GM21381 (cell line): ENCODE results near the gene KRT9.
"Not testable (repeated sequence)": the region's sequence is repeated elsewhere in the genome, so short reads cannot be mapped to it uniquely, and the experiment has no call there.

ENCODE experiments used
- ATAC-seq: cut with Tn5 transposase; IDR thresholded peaks from one replicate; pipeline ENCODE4 v1.9.1; 2021; ENCODE audit warnings: mild to moderate bottlenecking, moderate library complexity; ENCODE audit not compliant: unreplicated experiment

The KRT9 gene

DNA sequence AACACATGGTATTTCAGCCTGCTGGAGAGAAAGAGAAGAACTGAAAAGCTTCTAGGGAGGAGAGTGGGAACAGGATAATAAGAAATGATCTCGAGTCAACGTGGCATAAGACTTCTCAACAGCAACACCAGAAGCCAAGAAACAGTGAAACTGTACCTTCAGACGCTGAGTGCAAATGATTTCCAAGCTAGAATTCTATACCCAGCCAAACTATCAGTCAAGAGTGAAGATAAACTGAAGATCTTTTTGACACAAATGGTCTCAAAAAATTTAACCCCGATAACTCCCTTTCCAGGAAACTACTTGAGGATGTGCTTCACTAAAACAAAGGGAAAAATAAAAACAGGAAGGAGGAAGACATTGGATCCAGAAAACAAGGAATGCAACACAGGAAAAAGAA, 35.1 kb upstream of the KRT9 start:
- ATAC-seq: not testable (repeated sequence)

DNA sequence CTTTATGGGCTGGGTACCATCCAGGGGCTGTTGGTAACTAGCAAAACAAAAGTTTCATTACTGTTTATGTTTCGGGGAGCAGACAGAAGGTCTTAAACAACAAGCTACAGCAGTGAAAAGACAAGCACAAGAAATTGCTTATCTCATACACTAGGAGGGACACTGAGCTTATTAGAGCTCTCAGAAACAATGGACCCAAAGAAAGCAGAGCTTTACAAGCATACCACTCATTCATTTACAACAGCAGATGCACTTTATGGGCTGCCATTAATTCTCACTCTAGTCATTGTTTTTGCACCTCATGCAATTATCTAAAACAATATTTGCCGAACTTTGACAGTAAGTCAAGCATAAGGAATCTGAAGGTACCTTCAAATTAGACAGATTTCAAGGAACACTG, 30.7 kb upstream of the KRT9 start:
- ATAC-seq: no peak

DNA sequence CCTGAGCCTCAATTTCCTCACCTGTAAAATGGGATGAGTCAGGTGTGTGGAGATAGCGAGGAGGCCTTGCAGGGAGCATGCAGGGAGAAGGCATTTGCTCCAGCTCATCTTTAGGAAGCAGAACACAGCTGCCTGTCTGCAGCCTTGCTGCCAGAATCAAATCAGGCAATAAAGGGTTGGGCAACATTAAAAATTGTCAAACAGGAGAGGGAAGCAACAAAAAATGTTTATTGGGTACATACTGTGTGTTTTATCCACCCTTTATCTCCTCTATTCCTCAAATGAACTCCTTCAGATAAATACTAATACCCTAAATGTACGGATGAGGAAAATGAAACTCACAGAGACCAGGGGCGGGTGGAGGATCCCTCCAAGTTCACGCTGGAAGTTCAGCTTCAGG, 28.5 kb upstream of the KRT9 start:
- ATAC-seq: no peak

DNA sequence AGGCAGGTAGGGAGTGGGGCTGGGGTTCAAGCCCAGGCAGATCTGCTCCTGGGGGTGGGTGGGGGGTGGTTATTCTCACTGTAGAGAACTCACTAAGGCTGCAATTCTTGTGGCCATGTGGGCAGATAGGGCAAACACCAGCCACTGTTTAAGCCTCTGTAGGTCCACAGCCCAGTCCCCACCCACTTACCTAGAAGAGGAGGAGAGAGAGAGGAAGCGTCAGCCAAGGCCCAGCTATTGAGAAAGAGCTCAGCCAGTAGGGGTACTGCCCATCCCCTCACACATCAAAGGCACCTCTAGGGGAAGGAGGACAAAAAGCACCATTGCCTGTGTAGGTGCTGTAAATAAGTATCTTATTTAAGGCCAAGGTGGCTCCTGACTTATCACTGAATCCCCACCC, 27.8 kb upstream of the KRT9 start:
- ATAC-seq: no peak

DNA sequence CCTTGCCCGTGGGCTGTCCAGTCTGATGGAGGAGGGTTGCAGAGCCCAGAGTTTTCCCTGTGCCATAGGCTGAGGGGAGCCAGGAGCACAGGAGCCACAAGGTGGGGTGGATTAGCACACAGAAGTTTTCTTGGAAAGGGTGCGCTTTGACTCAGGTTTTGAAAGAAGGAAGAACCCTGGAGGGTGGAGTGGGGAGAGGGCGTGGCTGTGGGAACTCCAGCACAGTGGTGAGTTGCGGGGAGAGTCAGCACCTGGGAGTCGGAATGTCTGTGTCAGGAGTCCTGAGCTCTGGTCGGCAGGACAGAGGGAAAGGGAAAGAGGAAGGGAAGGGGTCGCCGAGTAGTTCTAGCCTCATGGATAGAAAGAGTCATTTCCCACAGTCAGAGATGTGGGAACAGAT, 23.7 kb upstream of the KRT9 start:
- ATAC-seq: no peak

DNA sequence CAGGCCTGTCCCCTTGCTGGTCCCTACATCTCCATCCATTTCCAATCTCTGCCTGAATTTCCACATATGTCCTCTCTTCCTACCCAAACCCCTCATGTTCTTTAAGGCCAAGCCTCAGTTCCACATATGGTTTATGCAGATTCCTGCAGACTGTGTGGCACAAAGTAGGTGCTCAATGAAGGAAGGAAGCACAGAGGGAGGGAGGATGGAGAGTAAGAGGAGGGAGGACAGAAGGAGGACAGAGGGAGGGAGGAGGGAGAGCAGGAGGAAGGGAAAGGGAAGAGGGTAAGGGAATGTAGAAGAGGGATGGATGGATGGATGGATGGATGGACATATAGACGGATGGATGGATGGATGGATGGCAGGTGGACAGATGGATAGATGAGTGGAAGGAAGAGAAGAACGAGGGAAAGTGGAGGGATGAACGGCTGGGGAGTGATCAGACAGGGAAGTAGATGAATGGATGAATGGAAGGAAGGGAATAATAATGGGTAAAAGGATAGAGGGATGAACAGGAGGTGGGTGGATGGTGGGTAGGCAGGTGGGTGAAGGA, 22.6 kb upstream of the KRT9 start:
- no peak for ATAC-seq

DNA sequence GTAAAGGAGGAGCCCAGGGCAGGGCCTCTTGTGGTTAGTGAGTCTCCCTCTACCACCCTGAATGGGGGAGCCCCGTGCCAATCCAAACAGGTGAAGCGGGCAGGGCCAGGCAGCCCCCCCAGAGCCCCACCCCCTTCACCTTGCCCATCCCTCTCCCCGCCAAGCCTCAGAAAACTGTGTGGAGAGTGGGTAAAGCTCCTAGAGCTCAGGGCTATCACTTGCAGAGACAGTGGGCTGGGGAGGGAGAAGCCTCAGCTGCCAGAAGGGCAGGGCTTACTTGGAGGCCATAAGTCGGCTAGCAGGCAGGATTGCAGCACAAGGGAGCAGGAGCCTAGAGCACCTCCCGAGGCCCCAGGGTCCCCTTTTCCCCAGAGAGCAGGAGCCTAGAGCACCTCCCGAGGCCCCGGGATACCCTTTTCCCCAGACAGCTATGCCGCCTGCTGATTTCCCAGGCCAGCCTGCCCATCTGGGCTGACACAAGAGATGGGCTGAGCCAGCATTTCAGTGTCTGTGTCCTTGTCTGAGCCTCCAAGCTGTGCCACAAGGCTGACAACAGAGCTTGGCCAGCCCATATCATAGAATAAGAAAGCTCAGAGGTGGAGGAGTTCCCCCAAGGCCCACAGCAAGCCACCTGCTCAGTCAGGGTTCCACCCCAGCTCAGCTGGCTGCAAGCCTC, 21.6 kb upstream of the KRT9 start:
- no peak for ATAC-seq

DNA sequence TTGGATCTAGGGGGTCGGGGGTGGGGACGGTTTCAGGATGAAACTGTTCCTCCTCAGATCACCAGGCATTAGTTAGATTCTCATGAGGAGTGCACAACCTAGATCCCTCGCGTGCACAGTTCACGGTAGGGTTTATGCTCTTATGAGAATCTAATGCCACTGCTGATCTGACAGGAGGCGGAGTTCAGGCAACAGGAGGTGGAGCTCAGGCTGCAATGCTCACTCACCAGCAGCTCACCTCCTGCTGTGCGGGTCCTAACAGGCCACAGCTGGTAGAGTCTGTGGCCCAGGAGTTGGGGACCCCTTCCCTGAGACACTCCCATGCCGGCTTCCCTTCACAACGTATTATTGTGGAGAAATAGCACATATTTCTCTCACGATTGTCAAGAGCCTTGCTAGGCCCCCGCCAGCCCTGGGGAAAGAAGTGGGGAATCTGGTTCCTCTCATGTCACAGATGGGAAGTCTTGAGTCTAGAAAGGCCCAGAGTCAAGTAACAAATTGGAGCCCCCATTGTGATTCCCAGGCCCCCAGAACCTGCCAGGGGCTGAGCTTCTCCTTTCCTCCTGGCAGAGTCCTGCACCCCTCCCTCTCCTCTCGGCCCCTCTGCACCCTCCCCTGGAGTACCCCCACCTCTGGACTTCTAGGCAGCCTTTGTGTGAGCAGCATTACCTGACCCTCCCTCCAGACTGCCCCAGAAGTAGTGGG, 20.9 kb upstream of the KRT9 start:
- no peak for ATAC-seq

DNA sequence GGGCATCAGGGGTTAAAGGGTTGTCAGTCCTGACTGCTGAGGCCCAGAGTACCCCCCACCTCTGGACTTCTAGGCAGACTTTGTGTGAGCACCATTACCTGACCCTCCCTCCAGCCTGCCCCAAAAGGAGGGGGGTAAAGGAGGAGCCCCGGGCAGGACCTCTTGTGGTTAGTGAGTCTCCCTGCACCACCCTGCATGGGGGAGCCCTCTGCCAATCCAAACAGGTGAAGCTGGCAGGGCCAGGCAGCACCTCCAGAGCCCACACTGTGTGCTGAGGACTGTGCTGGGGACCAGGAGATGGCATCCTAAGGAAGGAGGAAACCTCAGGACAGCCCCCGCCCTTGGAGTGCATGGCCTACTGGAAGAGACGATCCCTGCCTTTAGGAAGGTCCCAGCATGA, 17.4 kb upstream of the KRT9 start:
- ATAC-seq: no peak

DNA sequence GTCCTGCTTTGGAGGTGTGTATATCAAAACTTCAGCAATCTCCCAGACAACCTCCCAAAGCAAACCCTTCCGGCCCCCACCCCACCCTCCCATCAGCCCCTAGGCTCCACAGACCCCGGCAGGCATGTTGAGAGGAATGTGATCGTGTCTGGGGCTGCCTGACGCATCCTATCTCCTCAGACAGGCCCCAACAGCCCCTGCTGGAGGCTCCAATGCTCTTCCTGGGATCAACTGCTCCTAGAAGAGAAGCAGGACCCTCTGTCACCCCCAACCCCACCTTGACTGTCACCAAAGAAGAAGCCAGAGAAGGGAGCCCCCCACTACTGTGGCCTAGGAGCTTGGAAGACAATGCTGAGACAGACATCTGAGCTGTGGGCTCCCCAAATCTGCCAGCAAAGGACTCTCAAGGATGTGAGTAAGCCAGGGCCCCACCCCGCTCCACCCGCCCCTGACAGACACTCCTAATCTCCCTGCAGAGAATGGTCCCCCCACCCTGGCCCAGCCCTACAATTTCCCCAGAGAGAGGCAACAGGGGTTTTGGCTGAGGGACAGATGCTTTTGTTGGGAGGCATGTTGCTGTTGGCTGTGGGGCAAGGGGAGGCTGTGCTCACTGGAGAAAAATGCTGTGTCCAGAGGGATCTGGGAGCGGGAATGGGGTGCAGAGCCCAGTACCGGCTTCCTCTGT, 16.4 kb upstream of the KRT9 start:
- no peak for ATAC-seq

DNA sequence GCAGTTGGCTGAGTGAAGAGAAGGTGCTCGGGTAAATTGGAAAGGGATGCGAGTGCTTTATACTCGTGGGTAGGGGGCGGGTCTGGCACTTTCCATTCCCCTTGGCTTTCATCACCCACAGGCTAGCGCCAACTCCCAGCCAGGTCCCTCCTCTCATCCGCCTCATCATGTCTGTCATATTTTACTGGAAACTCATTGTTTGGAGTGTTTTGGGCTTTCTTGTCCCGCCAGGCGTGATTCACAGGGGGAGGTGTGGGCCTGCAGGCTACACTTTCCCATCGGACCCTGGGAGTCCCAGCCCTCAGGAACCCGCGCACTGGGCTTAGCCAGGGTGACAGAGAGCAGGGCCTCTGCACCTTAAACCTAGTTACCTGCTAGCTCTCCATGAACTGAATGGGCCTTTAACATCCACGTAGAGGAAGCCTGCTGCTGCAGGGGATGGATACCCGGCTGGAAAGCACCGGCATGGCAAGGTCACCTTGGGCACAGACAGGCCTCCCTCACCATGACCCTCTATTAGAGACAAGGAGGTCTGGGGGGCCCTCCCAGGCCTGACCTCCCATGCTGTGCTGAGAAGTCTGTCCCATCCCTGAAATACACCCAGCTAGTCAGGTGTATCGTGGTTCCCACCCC, 15.1 kb upstream of the KRT9 start, which contains the start of gene KRT14:
KRT14 (minus strand) TSS at position 33 of the 633 bp plus-strand sequence. CDS start 61 bp downstream, outside the sequence.
- no peak for ATAC-seq

DNA sequence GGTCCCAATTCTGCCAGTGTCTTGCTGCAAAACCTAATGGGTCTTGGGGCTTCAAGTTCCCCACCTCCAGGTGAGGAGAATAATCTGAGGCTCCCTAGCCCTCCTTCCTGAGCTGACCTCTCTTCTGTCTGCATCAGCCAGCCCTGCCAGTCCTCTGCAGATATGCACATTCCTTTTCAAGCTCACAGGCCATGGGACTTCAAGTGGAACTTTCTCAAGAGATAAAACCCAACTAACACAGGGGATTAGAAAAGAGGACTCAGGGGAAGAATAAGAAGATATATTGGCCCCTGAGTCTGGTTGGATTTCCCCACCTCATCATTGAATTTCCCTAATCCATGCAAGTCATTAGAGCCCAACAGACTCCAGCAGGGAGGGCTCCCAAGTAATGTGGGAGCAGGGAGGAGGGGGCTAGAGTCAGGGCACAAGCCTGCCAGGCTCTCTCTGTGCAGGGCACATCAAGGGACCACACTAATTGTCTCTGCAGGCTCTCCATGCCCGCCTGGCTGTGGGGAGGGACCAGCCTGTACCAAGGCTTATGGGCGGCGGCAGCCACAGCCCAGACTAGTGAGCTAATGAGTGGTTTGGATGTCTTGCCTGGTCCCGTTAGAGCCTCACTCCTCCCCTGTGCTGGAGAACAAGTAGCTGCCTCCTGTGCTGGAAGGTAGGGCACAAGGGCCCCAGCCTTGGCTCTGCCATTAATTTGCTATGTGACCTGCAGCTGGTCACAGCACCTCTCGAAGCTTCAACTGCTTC, 13.6 kb upstream of the KRT9 start:
- no peak for ATAC-seq

DNA sequence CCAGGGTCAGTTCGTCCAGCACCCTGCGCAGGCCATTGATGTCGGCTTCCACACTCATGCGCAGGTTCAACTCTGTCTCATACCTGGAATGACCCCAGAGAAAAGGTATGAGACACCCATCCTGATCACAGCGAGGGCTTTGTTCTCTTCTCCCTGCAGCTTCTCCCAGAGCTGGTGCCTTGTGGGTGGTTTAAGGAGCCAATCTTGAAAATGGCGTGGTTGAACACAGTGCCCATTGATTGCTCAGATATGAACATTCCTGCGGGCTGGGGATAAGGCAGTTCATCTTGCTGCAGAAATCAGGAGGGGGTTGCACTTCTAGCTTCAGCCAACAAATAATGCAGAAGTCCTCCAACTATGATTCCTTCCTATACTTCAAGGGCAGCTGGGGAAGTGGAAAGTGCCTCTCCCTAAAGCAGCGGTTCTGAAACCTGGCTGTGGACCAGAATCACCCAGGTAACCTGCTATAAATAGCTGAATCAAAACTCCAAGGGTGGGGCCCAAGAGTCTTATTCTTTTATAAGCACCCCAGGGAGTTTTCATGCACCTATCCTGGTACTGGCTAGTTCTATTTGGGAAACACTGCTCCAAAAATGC, 12.6 kb upstream of the KRT9 start:
- ATAC-seq: not testable (repeated sequence)

DNA sequence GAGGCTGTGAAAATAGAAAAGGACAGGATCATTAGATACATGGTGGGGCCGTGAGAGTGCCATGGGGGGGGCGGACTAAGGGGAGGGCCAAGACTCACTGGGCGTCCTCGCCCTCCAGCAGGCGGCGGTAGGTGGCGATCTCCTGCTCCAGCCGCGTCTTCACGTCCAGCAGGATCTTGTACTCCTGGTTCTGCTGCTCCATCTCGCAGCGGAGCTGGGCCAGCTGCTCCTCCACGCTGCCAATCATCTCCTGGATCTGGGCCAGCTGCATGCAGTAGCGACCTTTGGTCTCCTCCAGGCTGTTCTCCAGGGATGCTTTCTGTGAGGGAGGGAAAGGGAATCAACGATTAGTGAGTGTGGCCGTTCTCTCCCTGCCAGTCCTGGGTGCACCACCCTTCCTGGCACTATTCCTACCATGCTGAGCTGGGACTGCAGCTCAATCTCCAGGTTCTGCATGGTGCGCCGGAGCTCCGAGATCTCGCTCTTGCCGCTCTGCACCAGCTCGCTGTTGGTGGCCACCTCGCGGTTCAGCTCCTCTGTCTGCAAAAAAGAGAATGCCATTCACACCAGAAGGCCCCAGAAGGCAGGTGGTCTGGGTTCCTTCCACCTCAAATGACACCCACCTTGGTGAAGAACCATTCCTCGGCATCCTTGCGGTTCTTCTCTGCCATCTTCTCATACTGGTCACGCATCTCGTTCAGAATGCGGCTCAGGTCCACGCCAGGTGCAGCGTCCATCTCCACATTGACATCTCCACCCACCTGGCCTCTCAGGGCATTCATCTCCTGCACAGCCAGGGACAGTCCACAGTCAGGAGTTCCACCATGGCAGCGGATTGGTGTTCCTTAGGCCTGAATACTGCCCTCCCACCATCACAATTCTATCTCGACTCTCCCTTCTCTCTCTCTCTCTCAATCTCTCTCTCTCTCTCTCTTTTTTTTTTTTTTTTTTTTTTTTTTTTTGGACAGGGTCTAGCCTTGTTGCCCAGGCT, 11.6 kb upstream of the KRT9 start:
- no peak for ATAC-seq

DNA sequence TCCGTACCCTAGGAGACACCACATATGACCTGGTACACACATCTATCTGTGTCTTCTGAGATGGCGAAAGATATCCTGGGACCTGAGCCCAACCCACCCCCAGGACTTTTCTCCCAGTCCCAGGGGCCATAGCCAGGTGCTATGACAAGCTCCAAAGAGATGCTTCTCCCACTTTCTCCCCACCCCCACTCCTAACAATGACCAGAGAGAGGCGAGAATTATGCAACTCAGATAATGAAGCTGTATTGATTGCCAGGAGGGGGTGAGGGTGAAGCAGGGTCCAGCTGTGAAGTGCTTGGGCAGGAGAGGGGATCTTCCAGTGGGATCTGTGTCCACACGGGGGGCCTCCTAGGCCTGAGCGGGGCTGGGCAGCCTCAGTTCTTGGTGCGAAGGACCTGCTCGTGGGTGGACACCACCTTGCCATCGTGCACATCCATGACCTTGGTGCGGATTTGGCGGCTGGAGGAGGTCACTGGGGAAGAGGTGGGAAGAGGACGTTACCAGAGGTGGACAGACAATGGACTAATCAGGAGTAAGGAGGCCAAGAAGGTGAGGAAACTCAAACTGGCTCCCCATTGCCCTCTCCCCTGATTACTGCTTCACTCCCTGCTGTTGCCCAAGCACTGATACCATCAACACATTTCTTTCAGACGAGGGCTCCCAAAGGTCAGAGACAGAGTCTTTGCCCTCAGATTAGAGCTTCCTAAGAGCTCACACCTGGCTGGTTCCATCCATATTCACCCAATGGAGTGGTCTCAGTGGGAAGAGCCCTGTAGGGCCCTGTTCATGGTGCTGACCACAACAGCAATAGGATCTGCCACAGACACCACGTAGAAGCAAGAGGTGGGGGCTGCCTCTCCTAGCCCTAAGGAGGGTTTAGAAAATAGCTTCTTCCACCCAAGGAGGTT, 10.5 kb upstream of the KRT9 start:
- ATAC-seq: not testable (repeated sequence)

DNA sequence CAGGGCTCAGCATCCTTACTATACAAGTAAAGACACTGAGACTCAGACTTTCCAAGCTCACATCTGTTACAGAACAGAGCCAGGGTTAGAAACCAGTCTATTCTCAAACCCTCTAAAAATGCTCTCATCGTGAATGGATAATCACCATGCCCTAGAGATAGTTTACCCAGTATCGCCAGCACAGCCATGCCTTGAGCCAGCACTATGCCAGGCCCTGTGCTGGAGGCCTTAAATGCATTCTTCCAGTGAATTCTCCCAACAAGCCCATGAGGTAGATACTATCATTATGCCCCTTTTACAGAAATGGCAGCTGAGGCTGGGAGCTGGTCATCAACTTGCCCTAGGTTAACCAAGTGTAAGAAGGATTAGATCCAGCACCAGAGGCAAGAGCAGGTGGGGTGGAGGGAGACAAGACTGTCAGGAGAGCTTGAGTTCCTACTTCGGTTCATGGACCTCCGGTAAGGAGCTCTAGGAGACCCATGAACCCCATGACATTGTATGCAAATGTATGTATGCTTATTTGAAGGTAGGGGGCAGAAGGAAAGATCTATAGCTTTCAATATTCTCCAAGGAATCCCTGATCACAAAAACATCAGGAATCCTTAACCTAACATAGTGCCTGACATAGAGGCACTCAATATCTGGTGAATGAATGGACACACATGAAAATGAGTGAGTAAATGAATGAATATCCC, 9.7 kb upstream of the KRT9 start:
- ATAC-seq: no peak

DNA sequence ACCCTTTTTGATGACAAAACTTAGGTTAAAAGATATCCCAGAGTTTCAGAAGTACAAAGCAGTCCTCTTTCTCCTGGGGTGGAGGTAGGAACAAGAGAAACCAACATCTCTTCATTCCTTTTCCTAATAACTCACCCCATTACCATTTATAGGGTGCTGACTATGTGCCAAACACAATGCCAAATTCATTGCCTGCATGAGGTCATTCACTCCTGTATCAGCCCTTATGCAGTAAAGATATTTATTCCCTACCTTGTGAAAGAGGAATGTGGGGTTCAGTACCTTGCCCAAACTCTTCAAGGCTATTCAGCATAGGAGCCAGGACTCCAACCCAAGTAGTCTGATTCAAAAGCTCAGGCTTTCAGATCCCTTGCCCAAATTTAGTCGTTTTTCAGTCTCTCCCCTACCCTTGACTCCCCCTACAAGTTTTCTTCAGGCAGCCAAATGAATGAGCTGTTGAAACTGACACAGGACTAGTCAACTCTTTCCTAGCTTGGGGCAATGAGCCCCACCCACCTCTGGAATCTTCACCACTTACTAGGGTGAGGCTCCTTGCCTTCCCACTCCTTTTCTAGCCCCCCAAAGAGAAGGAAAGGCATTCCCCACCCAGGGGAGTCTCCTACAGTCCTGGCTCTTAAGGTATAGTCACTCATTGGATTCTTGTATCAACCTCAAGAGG, 9.0 kb upstream of the KRT9 start:
- no peak for ATAC-seq
